ENCODE data around the gene ATP8A2.
"Not testable (repeated sequence)": the region's sequence is repeated elsewhere in the genome, so short reads cannot be mapped to it uniquely, and the experiment has no call there.

ATP8A2 gene

DNA sequence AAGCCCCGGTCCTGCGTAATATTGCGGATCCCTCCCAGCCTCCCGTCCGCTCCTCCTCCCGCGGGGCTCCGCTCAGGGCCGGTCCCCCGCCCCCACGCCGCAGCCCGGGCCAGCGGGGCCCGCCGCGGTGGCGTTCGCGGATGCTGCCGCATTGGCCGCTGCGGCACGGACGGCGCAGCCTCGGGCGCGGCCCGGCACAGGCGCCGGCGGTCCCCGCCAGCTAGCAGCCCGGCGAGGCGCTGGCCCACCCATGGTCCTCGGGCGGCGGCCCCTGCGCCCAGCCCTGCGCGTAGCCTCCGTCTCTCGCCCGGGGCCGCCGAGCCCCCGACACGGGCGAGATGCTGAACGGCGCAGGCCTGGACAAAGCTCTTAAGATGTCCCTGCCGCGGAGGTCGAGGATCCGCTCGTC lies at the start of gene ATP8A2:
ATP8A2 (plus strand) TSS at position 100 of the 409 bp plus-strand sequence; CDS start at position 339, 239 bp downstream.
- DNase-seq (ENCODE audit: low spot score): peak; percentile 30

DNA sequence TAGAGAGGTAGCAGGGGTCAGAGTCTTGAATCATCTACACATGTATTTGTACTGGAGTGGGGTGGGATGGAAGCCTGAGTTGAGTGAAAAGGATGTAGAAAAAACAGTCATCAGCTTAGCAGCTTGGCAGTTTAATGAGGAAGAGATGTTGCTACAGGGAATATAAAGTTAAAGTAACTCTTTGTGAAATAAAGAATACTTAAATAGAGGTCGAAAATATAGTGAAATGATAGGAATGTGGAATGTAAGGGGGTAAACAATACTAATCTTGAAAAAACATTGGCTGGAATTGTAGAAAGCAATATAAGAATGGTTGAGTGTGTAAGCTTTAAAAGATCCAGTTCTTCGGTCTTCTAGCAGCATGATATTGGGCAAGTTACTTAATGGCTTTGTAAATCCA lies 47.7 kb upstream of the ATP8A2 start:
- DNase-seq (ENCODE audit: low spot score): no peak

DNA sequence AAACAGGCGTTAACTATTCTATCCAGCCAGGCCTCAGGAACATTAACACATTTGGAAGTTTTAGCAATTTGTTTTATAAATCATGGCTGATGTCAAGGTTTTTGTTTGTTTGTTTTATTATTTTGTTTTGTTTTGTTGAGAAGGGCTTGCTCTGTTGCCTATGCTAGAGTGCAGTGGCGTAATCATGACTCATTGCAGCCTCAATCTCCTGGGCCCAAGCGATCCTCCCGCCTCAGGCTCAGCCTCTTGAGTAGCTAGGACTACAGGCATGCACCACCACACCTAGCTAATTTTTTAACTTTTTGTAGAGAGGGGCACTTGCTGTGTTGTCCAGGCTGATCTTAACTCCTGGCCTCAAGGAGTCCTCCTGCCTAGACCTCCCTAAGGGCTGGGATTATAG lies 42.1 kb upstream of the ATP8A2 start:
- DNase-seq (ENCODE audit: low spot score): no peak

DNA sequence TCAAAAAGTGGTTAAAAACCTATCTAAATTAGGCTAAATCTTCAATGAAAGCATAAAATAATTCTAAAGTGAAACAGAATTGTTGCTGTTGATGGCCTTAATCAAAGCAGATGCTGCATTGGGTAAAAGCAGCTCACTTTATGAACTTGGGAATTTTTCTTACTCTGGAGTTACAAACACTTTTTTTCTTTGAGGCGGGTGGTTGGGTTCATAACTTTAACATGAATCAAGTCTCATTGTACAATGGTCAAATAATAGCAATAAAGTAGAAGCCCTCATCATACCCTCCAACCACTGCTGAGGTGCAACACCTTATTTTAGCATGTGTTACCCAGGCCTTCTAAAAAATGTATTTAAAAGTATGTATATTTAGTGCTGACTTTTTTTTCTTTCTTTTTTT lies 41.2 kb upstream of the ATP8A2 start:
- DNase-seq (ENCODE audit: low spot score): no peak

DNA sequence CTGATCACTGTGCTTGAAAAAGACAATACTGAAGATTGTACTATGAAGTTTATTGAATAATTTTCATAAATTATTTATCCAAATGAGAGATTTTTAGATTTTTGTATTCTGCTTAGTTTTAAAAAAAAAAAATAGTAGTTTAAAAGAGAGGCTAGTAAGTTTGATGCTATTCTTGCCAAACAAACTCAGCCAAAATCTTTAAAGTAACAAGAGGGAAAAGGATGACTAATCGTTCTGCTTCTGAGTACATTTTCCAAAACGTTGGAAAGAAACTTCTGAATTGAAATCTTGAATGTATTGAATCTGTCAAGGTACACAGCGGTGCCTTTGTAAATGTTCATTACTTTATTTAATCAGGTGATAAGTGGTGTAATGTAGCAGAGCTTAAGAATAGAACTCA lies 35.9 kb upstream of the ATP8A2 start:
- DNase-seq (ENCODE audit: low spot score): no peak

DNA sequence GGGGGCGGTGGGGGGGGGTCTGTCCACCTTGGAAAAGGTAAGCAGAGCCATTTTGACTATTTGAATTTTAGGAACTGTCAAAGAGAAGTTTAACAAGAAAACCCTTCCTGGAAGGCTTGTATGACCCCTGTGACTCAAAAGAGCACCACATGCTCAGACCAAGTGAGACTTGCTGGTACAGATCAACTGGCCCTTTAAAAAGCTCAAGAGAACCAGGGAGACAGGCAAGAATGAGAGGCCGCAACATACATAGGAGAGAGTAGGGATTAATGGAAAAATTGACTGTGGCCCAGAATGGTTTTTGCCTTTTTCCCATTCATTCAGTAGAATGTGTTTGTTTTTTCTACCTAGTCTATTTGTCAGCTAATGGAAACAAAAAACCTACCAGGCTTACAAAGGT lies 26.2 kb upstream of the ATP8A2 start:
- DNase-seq (ENCODE audit: low spot score): no peak

DNA sequence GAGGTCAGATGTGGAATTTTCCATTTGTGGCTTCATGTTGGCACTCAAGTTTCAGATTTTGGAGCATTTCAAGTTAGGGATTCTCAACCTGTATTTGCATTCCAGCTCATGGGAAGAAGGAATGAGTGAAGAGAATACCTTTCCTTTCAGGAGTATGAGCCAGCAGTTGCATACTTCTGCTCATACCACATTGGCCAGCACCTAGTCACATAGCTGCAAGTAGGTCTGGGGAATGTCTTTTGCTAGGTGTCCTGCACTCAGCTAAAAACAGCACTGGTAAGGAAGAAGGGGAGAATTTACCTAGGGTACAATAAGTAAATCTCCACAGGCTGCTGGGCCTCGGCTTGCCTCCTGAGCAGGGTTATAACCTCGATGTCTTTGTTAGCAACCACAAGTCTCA lies 24.6 kb upstream of the ATP8A2 start:
- no peak for DNase-seq (ENCODE audit: low spot score)

DNA sequence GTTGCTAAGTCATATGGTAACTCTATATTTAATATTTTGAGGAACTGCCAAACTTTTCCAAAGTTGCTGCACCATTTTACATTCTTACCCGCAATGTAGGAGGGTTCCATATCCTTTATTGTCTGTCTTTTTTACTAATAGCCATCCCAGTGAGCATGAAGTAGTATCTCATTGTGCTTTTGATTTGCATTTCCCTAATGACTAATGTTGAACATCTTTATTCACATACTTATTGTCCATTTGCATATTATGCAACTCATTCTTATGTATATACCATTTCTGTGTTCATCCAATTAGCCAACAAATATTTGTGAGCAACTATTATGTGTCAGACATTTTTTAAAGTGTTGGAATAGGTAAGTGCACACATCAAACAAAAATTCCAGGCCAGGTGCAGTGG lies 20.4 kb upstream of the ATP8A2 start:
- DNase-seq (ENCODE audit: low spot score): no peak

DNA sequence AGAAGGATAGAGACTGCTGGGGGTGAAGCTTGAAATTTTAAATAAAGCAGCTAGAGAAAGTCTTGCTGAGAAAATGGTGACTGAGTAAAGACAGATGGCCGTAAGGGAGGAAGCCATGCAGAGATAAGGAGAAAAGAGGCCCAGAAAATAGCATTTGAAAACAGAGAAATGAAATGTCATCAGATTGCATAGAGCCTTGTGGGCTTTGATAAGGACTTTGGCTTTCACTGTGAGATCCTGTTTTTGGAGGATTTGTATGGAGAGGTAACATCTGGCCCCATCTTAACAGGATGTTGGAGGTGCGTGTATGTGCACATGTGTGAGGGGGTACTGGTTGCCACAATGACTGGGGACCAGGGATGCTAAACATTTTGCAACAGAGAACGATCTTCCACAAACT lies 19.5 kb upstream of the ATP8A2 start:
- DNase-seq (ENCODE audit: low spot score): no peak

DNA sequence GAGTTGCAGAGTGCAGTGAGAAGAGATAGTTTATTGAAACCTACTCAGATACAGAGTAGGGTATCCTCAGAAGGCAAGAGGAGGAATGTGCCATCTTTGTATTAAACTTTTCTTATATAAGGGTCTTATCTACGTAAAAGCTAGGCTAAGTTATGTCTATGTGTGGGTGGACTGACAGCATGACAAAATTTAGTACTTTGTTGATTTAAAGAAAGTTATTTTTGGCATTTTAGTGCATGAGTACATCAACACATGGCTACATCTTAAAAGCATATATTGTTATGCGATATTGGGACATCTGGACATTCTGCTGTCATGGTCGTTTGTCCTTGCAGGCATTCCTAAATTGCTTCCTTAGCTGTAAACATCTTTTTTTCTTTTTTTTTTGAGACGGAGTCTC lies 19.0 kb upstream of the ATP8A2 start:
- DNase-seq (ENCODE audit: low spot score): no peak

DNA sequence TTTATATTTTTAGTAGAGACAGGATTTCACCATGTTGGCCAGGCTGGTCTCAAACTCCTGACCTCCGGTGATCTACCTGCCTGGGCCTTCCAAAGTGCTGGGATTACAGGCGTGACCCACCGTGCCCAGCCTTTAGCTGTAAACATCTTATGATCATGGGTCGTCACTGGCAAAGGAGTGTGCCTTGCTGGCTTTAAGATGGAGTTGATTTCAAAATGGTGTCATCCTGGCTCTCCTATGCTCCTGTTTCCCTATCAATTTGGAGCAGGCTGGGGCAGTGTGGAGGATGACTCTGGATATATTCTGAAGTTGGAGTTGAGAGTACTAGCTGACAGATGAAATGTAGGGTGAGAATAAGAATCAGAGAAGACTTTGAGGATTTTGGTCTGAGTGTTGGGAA lies 18.4 kb upstream of the ATP8A2 start:
- DNase-seq (ENCODE audit: low spot score): no peak

DNA sequence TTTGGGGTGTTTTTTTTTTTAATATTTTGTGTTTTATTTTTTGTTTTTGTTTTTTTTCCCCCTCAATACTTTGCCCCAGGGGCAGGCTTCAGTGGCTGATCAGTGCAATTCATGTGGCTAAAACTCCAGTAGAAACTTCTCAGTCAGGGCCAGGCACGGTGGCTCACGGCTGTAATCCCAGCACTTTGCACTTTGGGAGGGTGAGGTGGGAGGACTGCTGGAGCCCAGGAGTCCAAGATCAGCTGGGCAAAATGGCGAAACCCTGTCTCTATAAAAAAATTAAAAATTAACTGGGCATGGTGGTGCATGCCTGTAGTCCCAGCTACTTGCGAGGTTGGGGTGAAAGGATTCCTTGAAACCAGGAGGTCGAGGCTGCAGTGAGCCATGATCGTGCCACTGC lies 17.4 kb upstream of the ATP8A2 start:
- no peak for DNase-seq (ENCODE audit: low spot score)

DNA sequence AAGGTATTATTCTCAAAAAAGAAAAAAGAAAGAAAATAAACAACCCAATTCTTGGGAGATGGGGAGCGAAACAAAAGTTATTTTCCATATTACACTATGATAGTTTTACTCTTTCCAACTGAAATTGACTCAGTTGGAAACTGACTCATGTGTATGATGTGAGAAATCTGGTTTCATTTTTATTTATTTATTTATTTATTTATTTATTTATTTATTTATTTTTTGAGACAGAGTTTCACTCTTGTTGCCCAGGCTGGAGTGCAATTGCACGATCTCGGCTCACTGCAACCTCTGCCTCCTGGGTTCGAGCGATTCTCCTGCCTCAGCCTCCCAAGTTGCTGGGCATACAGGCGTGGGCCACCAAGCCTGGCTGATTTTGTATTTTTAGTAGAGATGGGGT lies 11.3 kb upstream of the ATP8A2 start:
- DNase-seq (ENCODE audit: low spot score): not testable (repeated sequence)

DNA sequence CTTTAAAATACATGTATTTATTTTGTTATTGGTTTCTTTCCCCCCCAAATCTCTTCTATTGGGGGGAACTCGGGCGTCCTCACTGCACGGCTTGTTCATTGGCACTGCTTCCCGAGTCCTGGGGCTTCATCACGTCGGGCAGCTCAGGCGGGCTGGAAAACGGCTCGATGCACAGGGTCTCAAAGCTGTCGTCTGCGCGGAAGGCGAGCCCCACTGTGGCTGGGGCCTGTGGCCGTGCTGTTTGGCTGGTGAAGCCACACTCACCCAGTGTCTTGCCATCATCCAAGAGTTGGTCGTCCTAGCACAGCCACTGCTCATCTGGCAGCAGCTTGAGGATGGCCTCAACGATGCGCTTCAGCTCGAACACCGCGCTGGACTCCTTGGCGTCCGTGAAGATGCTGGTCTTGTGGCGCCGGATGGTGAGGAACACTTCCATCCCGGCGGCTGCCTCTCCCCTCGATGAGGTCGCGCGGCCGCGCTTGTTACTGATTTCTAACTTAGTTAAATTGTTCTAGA lies 6.0 kb upstream of the ATP8A2 start:
- no peak for DNase-seq (ENCODE audit: low spot score)

DNA sequence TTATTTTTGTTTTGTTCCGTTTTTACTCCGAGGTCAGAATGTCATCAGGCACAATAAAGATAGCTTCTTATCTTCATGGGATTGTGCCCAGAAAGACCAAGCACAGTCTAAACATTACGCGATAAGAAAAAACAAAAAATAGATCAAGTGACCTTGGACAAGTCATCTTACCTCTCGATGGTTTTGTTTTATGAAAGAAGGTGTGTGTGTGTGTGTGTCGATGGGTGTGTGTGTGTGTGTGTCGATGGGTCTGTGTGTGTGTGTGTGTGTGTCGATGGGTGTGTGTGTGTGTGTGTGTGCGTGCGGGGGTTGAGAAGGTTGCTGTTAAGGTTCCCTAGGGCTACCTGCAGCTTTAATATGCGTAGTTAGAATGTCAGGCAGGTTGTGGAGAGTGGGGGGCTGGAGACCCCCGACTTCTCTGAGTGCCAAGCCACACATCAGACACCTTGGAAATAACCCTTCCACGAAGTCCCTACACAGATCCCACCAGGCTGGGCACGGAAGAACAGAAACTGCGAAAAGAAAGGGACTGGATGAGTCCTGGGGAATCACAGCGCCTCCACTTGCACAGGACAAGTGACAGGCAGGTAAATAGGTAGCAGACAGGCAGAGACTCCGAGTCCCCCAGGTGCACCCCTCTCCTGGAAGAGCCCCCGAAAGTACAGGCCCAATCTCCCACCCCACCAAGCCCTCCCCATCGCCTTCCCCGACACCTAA lies 458 bp upstream of the ATP8A2 start:
- no peak for DNase-seq (ENCODE audit: low spot score)

DNA sequence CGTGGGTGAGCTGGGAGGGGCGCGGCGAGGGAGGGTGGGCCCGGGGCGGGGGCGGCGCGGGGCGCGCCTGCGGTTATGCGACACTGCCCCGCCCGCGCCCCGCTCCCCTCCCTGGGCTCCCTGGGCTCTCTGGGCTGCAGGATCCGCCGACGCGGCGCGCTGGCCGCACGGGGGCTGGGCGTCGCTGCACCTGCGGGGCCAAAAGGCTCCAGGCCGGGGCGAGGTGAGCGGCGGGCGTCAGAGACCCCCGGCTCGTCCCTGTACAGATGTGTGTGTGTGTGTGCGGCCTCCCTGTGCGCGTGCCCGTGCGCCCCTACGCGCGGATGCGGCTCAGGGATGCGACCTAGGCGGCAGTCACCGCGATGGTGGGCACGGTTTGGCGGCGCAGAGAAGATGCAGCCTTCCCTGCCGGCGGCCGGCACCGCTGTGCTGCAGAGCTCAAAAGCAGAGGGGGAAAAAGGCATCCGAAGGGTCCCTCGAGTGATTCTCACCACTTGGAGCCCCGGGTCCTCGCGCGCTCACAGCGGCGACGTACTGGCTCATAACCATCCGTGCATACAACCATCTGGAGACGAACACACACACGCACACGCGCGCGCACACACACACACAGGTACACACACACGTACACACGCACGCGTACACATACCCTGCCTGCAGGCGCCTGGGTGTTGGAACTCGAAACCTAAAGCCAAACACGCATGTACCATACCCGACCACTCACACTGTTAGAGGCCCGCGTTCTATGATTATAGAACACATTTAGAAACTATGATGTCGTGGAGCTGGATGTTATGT lies 709 bp downstream of the ATP8A2 start:
- no peak for DNase-seq (ENCODE audit: low spot score)

DNA sequence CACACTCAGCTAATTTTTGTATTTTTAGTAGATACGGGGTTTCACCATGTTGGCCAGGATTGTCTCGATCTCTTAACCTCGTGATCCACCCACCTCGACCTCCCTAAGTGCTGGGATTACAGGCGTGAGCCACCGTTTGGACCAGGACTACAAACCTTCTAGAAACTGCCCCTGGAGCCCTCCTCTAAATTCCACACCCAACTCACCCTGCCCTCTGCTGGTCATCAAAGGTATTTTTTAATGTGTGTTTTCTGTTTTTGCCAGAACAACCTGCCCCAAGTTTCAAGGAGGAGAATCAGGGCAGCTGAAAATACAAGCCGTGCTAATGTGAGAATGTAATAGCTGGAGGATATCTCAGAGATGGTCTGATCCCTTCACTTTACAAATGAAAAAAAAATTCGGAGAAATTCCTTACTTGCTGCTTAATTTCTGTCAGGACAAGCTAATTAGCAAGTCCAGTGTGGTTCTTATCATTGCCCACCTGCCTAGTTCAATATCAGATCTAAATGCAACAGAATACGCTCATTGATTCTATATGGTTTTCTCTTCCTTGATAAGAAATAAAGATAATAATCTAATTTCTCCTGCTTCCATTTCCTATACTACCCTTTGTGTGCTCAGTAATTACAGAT lies 4.1 kb downstream of the ATP8A2 start:
- DNase-seq (ENCODE audit: low spot score): peak; percentile 64

DNA sequence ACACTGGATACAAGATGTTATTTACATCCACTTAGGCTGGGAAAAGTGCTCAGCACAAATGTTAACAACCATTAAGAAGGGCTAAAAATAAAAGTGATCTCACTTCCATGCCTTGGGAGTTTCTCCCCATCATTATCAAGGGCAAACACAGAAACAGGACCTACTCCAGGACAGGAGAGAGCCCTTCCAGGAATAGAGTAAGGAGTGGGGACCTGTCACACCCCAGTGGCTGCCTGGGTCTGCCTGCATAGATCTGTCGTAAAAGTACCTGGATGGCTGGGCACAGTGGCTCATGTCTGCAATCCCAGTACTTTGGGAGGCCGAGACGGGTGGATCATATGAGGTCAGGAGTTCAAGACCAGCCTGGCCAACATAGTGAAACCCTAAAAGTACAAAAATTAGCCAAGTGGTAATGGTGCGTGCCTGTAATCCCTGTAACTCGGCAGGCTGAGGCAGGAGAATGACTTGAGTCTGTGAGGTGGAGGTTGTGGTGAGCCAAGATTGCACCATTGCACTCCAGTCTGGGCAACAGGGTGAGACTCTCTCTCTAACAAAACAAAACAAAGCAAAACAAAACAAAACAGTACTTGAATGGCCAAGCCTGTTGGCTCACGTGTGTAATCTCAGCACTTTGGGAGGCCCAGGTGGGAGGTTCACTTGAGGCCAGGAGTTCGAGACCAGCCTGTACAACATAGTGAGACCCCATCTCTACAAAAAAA lies 5.6 kb downstream of the ATP8A2 start:
- no peak for DNase-seq (ENCODE audit: low spot score)

DNA sequence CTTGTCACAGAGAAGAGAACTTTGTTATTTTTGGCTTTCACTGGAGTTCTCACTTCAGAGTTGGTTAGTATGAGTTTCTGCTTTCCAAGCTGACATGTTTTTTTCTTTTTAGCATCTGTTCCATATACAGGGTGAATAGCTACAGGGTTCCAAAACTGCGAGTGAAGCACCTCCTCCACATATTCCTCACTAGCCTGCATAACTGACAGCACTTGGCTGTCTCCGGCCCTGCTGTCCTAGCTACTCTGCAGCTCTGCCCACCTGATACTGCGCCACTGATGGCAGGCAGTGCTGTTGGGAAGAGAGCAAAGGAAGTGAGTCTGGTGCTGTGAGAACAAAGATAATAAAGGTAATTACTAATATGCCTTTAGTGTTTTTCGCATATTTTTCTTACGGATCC lies 6.8 kb downstream of the ATP8A2 start:
- no peak for DNase-seq (ENCODE audit: low spot score)

DNA sequence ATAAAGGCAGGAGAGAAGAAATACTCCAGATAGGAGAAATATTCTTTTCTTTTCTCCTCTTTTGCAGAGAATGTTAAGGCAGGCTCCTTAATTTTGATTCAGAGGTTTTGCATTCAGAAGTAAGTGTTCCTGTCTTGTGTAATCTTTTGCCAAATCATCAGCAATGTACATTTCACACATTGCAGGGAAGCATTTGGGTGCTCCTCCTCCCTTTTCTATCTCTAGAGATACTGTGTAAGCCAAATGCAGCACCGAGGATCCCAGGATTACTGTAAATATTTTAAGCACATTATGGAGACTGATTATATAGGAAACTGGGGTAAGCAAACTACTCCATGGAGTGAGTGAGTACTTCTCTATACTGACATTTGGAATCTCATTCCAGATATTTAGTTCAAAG lies 7.2 kb downstream of the ATP8A2 start:
- DNase-seq (ENCODE audit: low spot score): no peak

DNA sequence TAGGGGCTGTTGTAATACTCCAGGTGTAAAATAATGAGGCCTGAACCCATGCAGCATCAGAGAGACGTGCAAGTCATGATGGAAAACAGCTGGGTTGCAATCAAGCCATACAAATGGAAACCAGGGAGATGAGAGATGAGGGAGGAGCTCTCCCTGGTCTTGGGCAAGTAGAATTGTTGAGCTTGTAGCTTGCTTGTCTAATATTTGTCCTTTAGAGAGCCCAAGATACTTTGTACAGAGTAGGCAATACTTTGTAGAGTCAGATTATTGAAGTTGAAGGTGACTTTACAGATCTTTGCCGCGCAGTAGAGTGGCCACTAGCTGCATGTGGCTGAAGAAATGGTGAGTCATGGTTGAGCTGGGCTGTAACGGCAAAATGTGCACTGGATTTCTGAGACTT lies 8.3 kb downstream of the ATP8A2 start:
- DNase-seq (ENCODE audit: low spot score): no peak

DNA sequence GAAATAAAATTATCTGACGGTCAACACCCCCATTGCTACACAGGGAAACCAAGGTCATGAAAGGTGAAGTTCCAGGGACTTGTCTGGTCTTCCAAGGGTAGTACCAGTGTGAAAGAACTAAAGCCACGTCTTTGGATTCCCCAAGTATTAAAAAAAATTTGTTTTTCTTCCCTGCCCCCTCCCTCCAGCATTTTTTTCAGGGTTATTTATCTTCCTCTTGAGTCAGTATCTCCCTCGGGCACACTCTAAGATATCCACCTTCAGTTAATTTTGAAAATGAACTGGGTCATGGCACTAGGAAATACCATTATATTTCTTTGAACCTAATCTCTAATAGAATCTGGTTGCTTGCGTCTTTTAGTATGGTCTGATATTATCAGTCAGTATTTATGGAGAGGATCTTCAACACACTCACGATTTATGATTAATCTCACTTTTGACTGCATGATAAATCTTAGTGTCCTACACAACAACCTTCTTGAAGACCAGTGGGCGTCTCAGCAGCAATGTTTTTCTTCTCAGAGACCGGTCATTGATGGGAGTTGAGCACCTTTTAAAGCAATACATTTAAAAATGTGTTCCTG lies 9.1 kb downstream of the ATP8A2 start:
- DNase-seq (ENCODE audit: low spot score): no peak

All from AG08396 (cell line).